Kidney (tissue), 14 donors: ENCODE measurements around the gene INSYN1. TPM values are rescaled to one million over a fixed set of nuclear protein-coding genes. Genes with fewer than 3 reads are reported as not detected.

ENCODE experiments used
- DNase-seq, 5 donors: peaks; one replicate each; pipeline ENCODE4 v3.0.0-alpha.2; 2013 to 2020
- FAIRE-seq: peaks from 2 replicates; lab custom pipeline; 2012; peaks lifted over from hg19 to GRCh38; lab: Jason Lieb, UNC
- H3K27ac ChIP-seq, 2 donors: one replicate each; pipeline ENCODE4 v1.7.0; 2013; ENCODE audit warnings: low read depth in 2 of 2, low read length in 2 of 2, inconsistent platforms in 1 of 2
- H3K27me3 ChIP-seq: one replicate; pipeline ENCODE4 v1.7.1; 2013; ENCODE audit warnings: low read length, inconsistent platforms; ENCODE audit not compliant: control insufficient read depth, insufficient read depth
- H3K36me3 ChIP-seq, 3 donors: one replicate each; pipeline versions ENCODE4 v1.7.0 to v1.7.1; 2013; ENCODE audit warnings: low read length in 3 of 3, control low read depth in 1 of 3, inconsistent platforms in 1 of 3; ENCODE audit not compliant: insufficient read depth in 3 of 3, control insufficient read depth in 2 of 3
- H3K4me1 ChIP-seq, 3 donors: one replicate each; pipeline versions ENCODE4 v1.7.0 to v1.7.1; 2013; ENCODE audit warnings: low read length in 3 of 3, inconsistent platforms in 1 of 3, low read depth in 1 of 3; ENCODE audit not compliant: control insufficient read depth in 2 of 3, insufficient read depth in 2 of 3
- H3K4me3 ChIP-seq, 3 donors: one replicate each; pipeline versions ENCODE4 v1.7.0 to v1.8.1; 2013; ENCODE audit warnings: low read length in 3 of 3, control low read depth in 1 of 3, inconsistent platforms in 1 of 3
- H3K9ac ChIP-seq, 3 donors: one replicate each; pipeline versions ENCODE4 v1.7.0 to v1.7.1; 2013; ENCODE audit warnings: low read length in 3 of 3, control low read depth in 1 of 3, inconsistent platforms in 1 of 3
- H3K9me3 ChIP-seq, 3 donors: one replicate each; pipeline versions ENCODE4 v1.7.0 to v1.7.1; 2013; ENCODE audit warnings: low read length in 3 of 3, control low read depth in 1 of 3, inconsistent platforms in 1 of 3; ENCODE audit not compliant: control insufficient read depth in 2 of 3, insufficient read depth in 1 of 3
- intact Hi-C: fragments of 100-400 bp; cut with DNase I; formaldehyde crosslinking; loops from one replicate; pipeline ENCODE4 v1.11.1; 2022
- polyA plus RNA-seq: library from polyadenylated mRNA; stranded (reverse); fragments of 350-450 nt; fragmentation: Illumina TruSeq; extraction: RNeasy Lipid Tissue Mini Kit (QIAGEN cat#74804); gene quantifications from one replicate; pipeline ENCODE4 v1.2.3, GENCODE V29; 2014; ENCODE audit warnings: low read depth, low replicate concordance; ENCODE audit not compliant: insufficient read depth
- total RNA-seq: library from RNA; stranded (reverse); fragmentation: NEBNext Ultra II Directional; extraction: Animal tissue kit (Norgen Biotek cat#: 25700); gene quantifications from one replicate; pipeline ENCODE4 v1.2.1, GENCODE V29; 2021
- TF ChIP-seq, protein P1 (sequence below): IDR thresholded peaks from 3 replicates; pipeline ENCODE4 v1.5.1; 2012; ENCODE audit warnings: mild to moderate bottlenecking, moderate library complexity, borderline replicate concordance; ENCODE audit not compliant: insufficient read depth; ENCODE audit errors: extremely low read depth
- donor health status: control.
- donor health status: control.
- donor health status: control.
- donor health status: control.
- donor health status: control.
- donor health status: DM: yes; HTN: yes; CAD: no.
- donor health status: Normal renal cell carcinoma (clear cell type).

Gene INSYN1
- total and polyA plus RNA-seq, 2 donors from 2014 or later: 4.2 to 39.6 TPM

DNA sequence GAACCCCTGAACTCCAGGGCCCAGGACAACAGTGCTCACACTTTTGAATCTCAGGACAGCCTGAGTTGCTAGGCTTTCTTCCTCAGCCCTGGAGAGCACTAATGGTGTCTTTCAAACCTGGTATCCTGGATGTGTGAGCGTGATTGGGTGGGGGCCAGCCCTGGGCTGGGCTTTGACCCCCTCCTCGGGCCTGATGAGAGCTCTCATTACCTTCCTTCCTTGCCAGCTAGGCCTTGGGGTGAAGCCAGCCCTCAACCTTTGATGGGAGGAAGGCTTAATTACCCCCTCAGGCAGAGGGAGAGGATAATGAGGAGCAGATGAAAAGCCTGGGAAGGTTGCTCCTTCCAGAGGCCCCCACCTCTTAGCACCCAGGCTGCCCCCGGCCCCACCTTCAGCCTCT lies 31.1 kb upstream of the INSYN1 start:
- H3K9me3 ChIP-seq: no peaks in the 10 kb centered on the region

DNA sequence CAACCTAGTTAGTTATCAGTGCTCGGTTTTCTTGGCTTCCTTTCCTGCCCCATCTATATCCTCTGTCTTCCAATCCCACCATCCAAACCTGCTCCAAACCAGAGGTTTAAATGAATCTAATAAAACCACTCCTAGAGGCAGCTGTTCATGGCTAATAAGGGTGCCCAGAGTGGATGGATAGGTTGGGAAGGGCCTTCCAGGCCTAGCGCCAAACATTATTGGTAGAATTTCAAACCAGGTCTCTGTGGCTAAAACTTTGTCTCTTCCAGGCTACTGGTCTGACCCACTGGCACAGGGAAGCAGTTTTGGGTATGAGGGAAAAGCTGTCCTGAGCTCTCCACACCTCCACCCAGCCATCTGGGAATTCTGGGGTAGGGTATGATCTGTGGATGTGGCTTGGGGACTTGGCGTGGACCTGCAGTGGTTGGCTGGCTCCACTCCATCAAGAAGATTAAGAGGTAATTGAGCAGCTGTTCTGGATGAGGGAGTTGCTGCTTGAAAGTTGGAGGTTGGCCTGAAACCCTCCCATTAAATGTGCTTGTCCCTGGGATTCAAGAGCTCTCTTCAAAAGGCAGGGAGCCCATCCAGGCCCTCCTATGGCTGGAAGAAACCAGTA lies 29.3 kb upstream of the INSYN1 start:
- H3K4me1 ChIP-seq: peaks cover 0 to 16% (median 8%) of the 10 kb centered on the region in 3 donors
- no peak overlapping the region for H3K27ac ChIP-seq
- no peak overlapping the region for H3K4me3 ChIP-seq
- DNase-seq (no peak), FAIRE-seq (no peak)
- no peaks in the 10 kb centered on the region for H3K27me3 ChIP-seq
- intact Hi-C loops: no loop called here
- no peaks in the 10 kb centered on the region for H3K9me3 ChIP-seq
- TF ChIP-seq, protein P1, sequence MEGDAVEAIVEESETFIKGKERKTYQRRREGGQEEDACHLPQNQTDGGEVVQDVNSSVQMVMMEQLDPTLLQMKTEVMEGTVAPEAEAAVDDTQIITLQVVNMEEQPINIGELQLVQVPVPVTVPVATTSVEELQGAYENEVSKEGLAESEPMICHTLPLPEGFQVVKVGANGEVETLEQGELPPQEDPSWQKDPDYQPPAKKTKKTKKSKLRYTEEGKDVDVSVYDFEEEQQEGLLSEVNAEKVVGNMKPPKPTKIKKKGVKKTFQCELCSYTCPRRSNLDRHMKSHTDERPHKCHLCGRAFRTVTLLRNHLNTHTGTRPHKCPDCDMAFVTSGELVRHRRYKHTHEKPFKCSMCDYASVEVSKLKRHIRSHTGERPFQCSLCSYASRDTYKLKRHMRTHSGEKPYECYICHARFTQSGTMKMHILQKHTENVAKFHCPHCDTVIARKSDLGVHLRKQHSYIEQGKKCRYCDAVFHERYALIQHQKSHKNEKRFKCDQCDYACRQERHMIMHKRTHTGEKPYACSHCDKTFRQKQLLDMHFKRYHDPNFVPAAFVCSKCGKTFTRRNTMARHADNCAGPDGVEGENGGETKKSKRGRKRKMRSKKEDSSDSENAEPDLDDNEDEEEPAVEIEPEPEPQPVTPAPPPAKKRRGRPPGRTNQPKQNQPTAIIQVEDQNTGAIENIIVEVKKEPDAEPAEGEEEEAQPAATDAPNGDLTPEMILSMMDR: no peak
- H3K9ac ChIP-seq: no peak overlapping the region
- no peaks in the 10 kb centered on the region for H3K36me3 ChIP-seq

More for the DNA sequence above, 31.1 kb upstream of the INSYN1 start:
- no peaks in the 10 kb centered on the region for H3K36me3 ChIP-seq
- intact Hi-C loops: no loop called here
- H3K27me3 ChIP-seq: no peaks in the 10 kb centered on the region
- H3K9ac ChIP-seq: no peak overlapping the region
- H3K27ac ChIP-seq: no peak overlapping the region
- peaks cover 0 to 16% (median 8%) of the 10 kb centered on the region in 3 donors for H3K4me1 ChIP-seq
- H3K4me3 ChIP-seq: no peak overlapping the region
- TF ChIP-seq, protein P1: no peak
- FAIRE-seq (no peak), DNase-seq (no peak)

GRCh38 chr15:73781038-73781925 lies 28.1 kb upstream of the INSYN1 start:
- Histone ChIP-seq H3K27ac (no peak overlapping the region), H3K4me1 (peaks cover 0 to 16% (median 8%) of the 10 kb centered on the region in 3 donors), H3K27me3 (no peaks in the 10 kb centered on the region), H3K9ac (no peak overlapping the region), H3K36me3 (no peaks in the 10 kb centered on the region), H3K4me3 (no peak overlapping the region), H3K9me3 (no peaks in the 10 kb centered on the region)
- intact Hi-C loops: no loop called here
- TF ChIP-seq, protein P1: no peak
- DNase-seq (no peak), FAIRE-seq (no peak)
